NCI-H128 (cell line): ENCODE results near the gene UMODL1.

ENCODE experiments used
- DNase-seq: peaks from one replicate; lab custom pipeline; 2025; ENCODE audit not compliant: unreplicated experiment; lab: John Stamatoyannopoulos, UW

The UMODL1 gene

GRCh38 chr21:42079939-42080787 is 9.0 kb downstream of the UMODL1 start:
- DNase-seq: no peak

GRCh38 chr21:42080788-42081083 is 9.6 kb downstream of the UMODL1 start:
- no peak for DNase-seq

- DNase-seq: no peak
Measured at GRCh38 chr21:42081138-42081537, 10.0 kb downstream of the UMODL1 start.

GRCh38 chr21:42081931-42082381 is 10.8 kb downstream of the UMODL1 start:
- no peak for DNase-seq

- DNase-seq: no peak
Measured at GRCh38 chr21:42082501-42083360, 11.6 kb downstream of the UMODL1 start.

GRCh38 chr21:42083361-42083690 is 12.2 kb downstream of the UMODL1 start:
- no peak for DNase-seq

- no peak for DNase-seq
Measured at GRCh38 chr21:42084079-42084478, 13.0 kb downstream of the UMODL1 start.

GRCh38 chr21:42085246-42086077 is 14.3 kb downstream of the UMODL1 start:
- no peak for DNase-seq

GRCh38 chr21:42086969-42087368 is 15.9 kb downstream of the UMODL1 start:
- no peak for DNase-seq

GRCh38 chr21:42088148-42088547 is 17.0 kb downstream of the UMODL1 start:
- no peak for DNase-seq

GRCh38 chr21:42088658-42089057 is 17.5 kb downstream of the UMODL1 start:
- no peak for DNase-seq

GRCh38 chr21:42089093-42089631 is 18.0 kb downstream of the UMODL1 start:
- no peak for DNase-seq

- no peak for DNase-seq
Measured at GRCh38 chr21:42089665-42090310, 18.7 kb downstream of the UMODL1 start.

- no peak for DNase-seq
Measured at GRCh38 chr21:42091899-42092508, 20.9 kb downstream of the UMODL1 start.

GRCh38 chr21:42092771-42093170 is 21.7 kb downstream of the UMODL1 start:
- no peak for DNase-seq

GRCh38 chr21:42093186-42093585 is 22.1 kb downstream of the UMODL1 start:
- DNase-seq: no peak

- DNase-seq: no peak
Measured at GRCh38 chr21:42093991-42094421, 22.9 kb downstream of the UMODL1 start.

- no peak for DNase-seq
Measured at GRCh38 chr21:42094811-42095210, 23.7 kb downstream of the UMODL1 start.

GRCh38 chr21:42095581-42095980 is 24.5 kb downstream of the UMODL1 start:
- DNase-seq: no peak

GRCh38 chr21:42096566-42096965 is 25.4 kb downstream of the UMODL1 start:
- DNase-seq: no peak
